GM11168 (cell line): ENCODE results near the gene ERC1.

Experiments
- in situ Hi-C: fragments of 300-500 bp; cut with MboI; formaldehyde crosslinking; loops from one replicate; pipeline ENCODE4 v1.12.0; 2022; ENCODE audit warnings: low sequenced_read_pairs; ENCODE audit not compliant: unreplicated experiment

ERC1 gene

GRCh38 chr12:1362143-1362662 lies 371.2 kb downstream of the ERC1 start:
- in situ Hi-C loops, result no loop called here

- in situ Hi-C loops, result no loop called here
Observed at GRCh38 chr12:1365703-1366102, 374.7 kb downstream of the ERC1 start.

- in situ Hi-C loops, result no loop called here
Observed at GRCh38 chr12:1367331-1368291, 376.6 kb downstream of the ERC1 start.

- in situ Hi-C loops, result no loop called here
Observed at GRCh38 chr12:1369460-1369859, 378.4 kb downstream of the ERC1 start.

DNA sequence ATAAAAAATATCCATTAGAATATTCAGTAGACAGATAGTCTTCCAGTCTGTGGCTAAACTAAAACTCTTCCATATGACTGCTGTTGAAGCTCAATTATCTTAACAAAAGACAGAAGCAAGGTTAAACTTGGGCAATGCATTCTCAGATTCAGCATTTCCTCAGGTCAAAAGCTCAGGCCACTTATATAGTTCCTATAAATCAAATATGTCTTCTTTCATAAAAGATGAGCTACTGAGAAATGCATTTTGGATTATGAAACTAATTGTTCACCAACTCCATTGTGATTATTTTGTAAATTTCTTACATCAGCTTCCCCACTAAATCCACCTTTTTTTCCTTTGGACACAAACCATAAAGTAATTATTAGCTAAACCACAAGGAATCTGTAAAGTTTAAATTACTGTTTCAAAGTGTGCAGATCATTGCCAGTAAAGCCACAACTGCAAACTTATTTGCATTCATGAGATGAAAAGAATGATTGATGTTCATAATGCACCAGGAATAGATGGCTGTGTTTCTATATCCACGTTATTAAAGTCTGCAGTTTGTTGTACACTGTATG lies 379.0 kb downstream of the ERC1 start:
- in situ Hi-C loops, result no loop called here

GRCh38 chr12:1373901-1374735 lies 383.1 kb downstream of the ERC1 start:
- in situ Hi-C loops, result no loop called here

- in situ Hi-C loops, result no loop called here
Observed at GRCh38 chr12:1375323-1375722, 384.3 kb downstream of the ERC1 start.

GRCh38 chr12:1377117-1377516 lies 386.1 kb downstream of the ERC1 start:
- in situ Hi-C loops, result no loop called here

GRCh38 chr12:1377681-1378080 lies 386.7 kb downstream of the ERC1 start:
- in situ Hi-C loops, result no loop called here

GRCh38 chr12:1380171-1380851 lies 389.3 kb downstream of the ERC1 start:
- in situ Hi-C loops, result no loop called here

- in situ Hi-C loops, result no loop called here
Observed at GRCh38 chr12:1382151-1382550, 391.1 kb downstream of the ERC1 start.

DNA sequence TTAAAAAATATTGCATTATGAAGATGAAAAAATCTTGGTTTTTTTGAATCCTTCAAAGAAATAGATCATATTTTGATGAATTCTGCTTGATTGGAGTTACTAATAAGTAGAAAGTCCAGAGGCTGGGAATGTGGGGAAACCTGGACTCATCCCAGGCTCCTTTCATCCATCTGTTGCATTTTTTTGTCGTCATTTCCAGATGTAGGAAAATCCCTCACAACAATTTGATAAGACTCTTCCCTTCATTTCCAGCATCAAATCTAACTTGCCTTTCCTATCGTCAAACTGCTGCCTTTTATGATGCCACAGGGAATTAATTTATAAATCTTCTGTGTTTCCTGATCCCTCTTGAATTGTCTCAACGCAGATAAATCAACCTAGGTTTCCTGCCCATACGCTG lies 391.8 kb downstream of the ERC1 start:
- in situ Hi-C loops, result no loop called here

- in situ Hi-C loops, result no loop called here
Observed at GRCh38 chr12:1383758-1384157, 392.7 kb downstream of the ERC1 start.

DNA sequence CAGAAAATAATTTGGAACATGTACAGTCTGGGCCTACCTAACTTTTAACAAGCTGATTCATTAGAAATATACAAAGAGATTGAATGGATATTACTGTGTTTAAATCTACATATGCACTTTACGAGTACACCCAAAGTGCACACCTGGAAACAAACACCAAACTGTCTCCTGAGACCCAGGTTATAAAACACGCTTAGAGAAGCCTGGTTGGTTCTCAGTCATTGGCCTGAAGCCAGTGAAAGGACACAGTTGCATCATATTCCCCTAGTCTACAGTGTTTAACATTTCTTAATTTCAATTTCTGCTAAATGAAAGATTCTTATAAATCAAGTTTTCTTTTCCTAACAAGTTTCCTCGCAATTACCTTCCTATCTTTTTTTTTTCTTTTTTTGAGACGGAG lies 393.9 kb downstream of the ERC1 start:
- in situ Hi-C loops, result no loop called here

DNA sequence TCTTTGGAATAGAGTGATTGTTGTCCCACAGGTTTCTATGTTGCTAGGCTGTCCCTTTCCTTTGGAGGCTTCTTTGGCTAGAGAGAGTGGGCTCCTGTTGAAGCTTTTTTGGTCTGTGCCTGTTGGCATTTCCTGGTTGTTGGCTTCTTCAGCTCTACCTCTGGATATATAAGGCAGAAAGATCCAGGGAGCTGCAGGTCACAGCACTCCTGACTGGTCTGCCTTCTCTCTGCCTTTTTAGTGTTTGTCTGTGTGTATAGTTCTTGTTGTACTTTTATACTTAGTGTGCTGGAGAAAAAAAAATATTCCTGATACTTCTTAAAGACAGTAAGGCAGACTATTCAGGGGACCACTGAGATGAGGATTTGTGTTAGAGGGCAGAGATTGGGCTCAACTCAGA lies 400.7 kb downstream of the ERC1 start:
- in situ Hi-C loops, result no loop called here

GRCh38 chr12:1395421-1395955 lies 404.5 kb downstream of the ERC1 start:
- in situ Hi-C loops, result no loop called here

DNA sequence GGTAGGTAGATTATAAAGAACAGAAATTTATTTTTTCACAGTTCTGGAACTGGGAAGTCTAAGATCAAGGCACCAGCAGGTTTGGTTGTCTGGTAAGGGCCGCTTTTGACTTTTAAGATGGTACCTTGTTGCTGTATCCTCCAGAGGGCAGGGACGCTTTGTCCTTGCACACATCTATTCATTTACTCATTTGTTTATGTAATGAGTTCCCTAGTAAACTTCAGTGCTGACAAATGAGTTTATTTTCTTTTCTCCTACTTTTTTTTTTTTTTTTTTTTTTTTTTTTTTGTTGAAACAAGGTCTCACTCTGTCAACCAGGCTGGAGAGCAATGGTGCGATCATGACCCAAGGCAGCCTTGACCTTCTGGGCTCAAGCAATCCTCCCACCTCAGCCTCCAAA lies 407.6 kb downstream of the ERC1 start:
- in situ Hi-C loops, result no loop called here

DNA sequence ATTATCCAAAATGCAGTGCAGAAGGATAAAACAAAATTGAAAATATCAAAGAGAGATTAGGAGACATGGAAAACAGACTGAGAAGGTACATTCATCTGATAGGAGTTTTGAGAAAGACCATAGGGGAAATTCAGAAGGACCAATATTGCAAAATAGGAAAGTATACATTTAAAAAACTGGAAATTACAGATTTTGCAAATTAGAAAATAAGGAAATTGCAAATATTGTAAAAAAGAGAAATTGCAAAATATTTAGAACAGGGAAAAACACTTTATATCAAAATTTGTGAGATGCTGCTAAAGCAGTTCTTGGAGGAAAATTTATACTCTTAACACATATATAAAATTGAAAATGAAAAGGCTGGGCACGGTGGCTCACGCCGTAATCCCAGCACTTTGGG lies 410.9 kb downstream of the ERC1 start:
- in situ Hi-C loops, result no loop called here

DNA sequence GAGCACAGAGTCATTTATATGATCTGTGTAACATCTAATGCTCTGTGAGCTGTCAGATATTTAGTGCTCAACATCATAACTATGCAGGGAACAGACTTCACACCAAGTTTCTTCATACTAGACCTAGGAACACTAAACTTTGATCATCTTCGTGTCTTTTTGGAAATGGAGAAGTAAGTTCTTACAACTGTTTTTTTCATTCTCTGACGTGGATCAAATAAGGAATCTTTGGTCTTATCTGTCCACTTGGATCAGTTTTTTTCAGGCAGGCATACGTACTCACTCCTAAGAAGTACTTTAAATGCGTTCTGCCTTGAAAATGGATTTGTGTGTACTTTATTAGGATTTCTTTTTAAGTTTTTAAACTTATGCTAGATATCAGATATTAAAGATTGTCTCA lies 412.4 kb downstream of the ERC1 start:
- in situ Hi-C loops, result no loop called here

DNA sequence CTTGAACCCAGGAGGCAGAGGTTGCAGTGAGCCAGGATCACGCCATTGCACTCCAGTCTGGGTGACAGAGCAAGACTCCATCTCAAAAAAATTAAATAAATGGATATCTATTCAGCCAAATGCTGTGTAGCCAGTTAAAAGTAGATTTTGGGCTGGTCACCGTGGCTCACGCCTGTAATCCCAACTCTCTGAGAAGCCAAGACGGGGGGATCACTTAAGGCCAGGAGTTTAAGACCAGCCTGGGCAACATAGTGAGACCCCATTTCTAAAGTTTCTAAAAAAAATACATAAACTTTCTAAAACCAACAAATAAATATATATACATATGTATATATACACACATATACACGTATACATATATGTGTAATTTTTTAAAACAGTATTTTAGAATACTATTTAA lies 414.6 kb downstream of the ERC1 start:
- in situ Hi-C loops, result no loop called here
